HL-60 (cell line): Measurements from ENCODE around the gene FTCDNL1.

ENCODE experiments used
- DNase-seq, 2 experiments: peaks; one replicate each; pipeline ENCODE4 v3.0.0-alpha.2; 2010 to 2020; ENCODE audit warnings: low read depth in 1 of 2, low spot score in 1 of 2
- H3K27ac ChIP-seq: fragments of 250-450 bp; sonication (Bioruptor Pico); replicated peaks from 2 replicates; pipeline ENCODE4 v1.5.1; 2020; ENCODE audit warnings: mild to moderate bottlenecking, moderate library complexity
- H3K27me3 ChIP-seq: fragments of 250-450 bp; sonication (Bioruptor Pico); 2 replicates; pipeline ENCODE4 v1.5.1; 2021; ENCODE audit warnings: mild to moderate bottlenecking, moderate library complexity; ENCODE audit not compliant: insufficient read depth, poor library complexity, severe bottlenecking
- H3K4me3 ChIP-seq: replicated peaks from 2 replicates; pipeline ENCODE4 v1.5.1; 2011; ENCODE audit warnings: mild to moderate bottlenecking, control low read depth, low read length; ENCODE audit not compliant: insufficient read depth
- CTCF ChIP-seq: IDR thresholded peaks from one replicate; pipeline ENCODE4 v1.5.1; 2011; ENCODE audit warnings: low read length, control low read depth, inconsistent platforms; ENCODE audit not compliant: insufficient read depth
- GABPA ChIP-seq: IDR thresholded peaks from 2 replicates; pipeline ENCODE4 v1.6.1; 2012; ENCODE audit warnings: low read depth
- POLR2AphosphoS5 ChIP-seq: IDR thresholded peaks from 2 replicates; pipeline ENCODE4 v1.6.1; 2012; ENCODE audit warnings: low read depth
- REST ChIP-seq: IDR thresholded peaks from 2 replicates; pipeline ENCODE4 v1.6.1; 2012; ENCODE audit warnings: low read depth; ENCODE audit not compliant: insufficient replicate concordance
- SPI1 ChIP-seq: IDR thresholded peaks from 2 replicates; pipeline ENCODE4 v1.6.1; 2012; ENCODE audit warnings: low read depth, mild to moderate bottlenecking, borderline replicate concordance

FTCDNL1 gene

GRCh38 chr2:199862788-199863187, 11.8 kb upstream of the FTCDNL1 start:
- no peaks in the 10 kb centered on the region for H3K27me3 ChIP-seq
- no peak overlapping the region for H3K4me3 ChIP-seq
- DNase-seq = no peak
- TF ChIP-seq SPI1 = no peak
- no peak for TF ChIP-seq REST
- TF ChIP-seq CTCF = no peak
- TF ChIP-seq POLR2AphosphoS5 = no peak
- TF ChIP-seq GABPA = no peak
- no peak overlapping the region for H3K27ac ChIP-seq

GRCh38 chr2:199861132-199861774, 10.3 kb upstream of the FTCDNL1 start:
- Histone ChIP-seq H3K27ac (no peak overlapping the region), H3K27me3 (no peaks in the 10 kb centered on the region), H3K4me3 (no peak overlapping the region)
- no peak for DNase-seq
- TF ChIP-seq POLR2AphosphoS5 = no peak
- TF ChIP-seq CTCF = peak; percentile 24

GRCh38 chr2:199855812-199856211, 4.8 kb upstream of the FTCDNL1 start:
- TF ChIP-seq REST (no peak), GABPA (no peak), POLR2AphosphoS5 (no peak), SPI1 (no peak), CTCF (no peak)
- H3K27me3 ChIP-seq = no peaks in the 10 kb centered on the region
- no peak overlapping the region for H3K27ac ChIP-seq
- no peak overlapping the region for H3K4me3 ChIP-seq
- DNase-seq = no peak

- H3K27me3 ChIP-seq = no peaks in the 10 kb centered on the region
- TF ChIP-seq POLR2AphosphoS5 (no peak), REST (no peak), CTCF (no peak), GABPA (no peak), SPI1 (no peak)
- no peak for DNase-seq
- no peak overlapping the region for H3K27ac ChIP-seq
- no peak overlapping the region for H3K4me3 ChIP-seq
Measured at GRCh38 chr2:199851883-199852282, 891 bp upstream of the FTCDNL1 start.
